Epithelial cell of prostate (primary cell): Measurements from ENCODE around the gene PPFIBP1.
A peak's percentile ranks its signal among the peaks of the same experiment; 100 is the strongest.
"Not testable (repeated sequence)": the region's sequence is repeated elsewhere in the genome, so short reads cannot be mapped to it uniquely, and the experiment has no call there.

Experiments
- DNase-seq: peaks from one replicate; pipeline ENCODE4 v3.0.0-alpha.2; 2011; ENCODE audit warnings: low read depth, low spot score
- H3K27ac ChIP-seq: fragments of 450-650 bp; 2 replicates; pipeline ENCODE4 v1.5.1; 2017; ENCODE audit warnings: mild to moderate bottlenecking

PPFIBP1 gene

DNA sequence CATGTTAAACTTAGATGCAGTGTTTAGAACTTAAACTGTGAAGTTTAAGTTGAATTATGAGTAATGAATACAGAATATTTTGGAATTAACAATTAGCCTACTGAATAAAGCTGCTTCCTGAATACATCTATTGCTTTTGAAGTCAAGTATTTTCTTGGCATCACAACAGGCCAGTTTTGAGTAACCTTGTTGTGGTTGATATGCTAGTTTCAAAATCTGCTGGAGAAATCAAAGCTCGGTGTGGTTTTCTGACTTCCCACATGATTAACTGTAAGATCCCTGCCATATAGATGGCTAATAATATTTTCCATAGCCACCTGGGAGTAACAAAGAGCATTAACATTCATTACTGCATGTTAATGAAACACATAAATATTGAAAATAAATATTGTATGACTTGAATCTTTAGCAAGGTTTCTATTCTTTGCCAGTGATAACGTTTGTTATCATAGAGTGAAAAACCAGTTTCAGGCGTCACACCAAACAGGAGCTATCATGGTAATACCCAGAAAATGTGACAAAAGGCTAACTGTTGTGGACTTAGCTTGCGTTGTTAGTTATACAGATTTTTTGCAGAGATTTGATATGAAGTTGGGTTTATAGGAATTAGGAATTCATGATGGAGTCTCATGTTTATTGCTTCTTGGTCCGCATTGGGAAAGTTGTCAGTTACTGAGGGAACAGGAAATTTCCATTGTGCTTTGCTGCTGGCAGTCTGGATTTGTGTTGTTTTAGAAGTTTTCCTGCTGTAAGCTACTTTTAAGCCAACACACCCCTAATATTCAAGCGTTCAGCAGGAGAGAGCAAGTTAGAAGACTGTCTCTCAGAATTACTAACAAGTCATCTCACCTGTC lies 32.1 kb downstream of the PPFIBP1 start:
- no peak for DNase-seq

DNA sequence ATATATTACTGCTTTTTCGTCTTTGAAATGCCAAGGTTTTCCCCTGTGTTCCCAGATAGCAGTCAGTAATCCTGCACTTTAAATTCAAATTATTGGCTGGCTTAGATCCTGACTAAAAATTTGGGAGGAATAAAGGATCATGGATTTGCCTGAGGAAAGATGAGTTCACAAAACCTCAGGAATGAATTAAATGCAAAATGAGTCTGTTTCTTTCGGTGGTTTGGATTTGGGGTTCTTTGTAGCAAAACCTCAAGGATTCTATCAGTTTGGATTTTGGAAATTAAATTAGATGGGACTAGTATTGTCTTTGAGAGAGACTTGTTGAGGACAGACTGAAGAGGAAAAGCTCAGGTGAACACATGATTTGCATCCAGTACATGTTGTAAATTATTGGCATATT lies 36.1 kb downstream of the PPFIBP1 start:
- no peak overlapping the region for H3K27ac ChIP-seq
- DNase-seq, result no peak

More for the DNA sequence above, 32.1 kb downstream of the PPFIBP1 start:
- H3K27ac ChIP-seq, result peak overlapping the region; percentile 74

DNA sequence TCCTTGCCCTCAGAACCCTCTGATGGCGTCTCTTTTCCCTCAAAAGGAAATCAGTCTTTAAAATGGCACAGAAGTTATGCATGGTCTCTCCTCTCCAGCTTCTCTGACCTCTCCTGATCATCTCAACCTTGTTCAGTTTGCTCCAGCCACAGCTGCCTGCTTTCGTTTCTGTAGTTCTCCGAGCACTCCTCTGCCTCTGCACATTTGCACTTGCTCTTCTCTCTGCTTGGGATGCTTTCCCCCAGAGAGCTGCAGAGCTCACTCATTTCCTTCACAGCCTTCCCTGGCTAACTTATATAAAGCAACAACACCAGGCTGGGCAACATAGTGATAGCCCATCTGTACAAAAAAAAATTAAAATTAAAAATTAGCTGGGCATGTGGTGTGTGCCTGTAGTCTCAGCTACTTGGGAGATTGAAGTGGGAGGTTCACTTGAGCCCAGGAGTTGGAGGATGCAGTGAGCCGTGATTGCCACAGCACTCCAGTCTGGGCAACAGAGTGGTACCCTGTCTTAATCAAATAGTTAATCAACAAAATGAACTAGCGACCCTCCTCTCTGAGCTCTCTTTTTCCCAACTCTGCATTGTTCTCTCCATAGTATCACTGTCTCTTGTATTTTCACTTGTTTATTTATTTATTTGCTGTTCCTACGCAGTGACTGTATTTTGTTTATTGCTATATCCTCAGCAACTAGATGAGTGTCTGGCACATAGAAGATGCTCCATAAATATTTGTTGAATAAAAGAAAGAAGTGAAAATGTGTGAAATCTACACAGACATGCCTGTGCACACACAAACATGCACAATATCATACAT lies 37.7 kb downstream of the PPFIBP1 start:
- H3K27ac ChIP-seq, result no peak overlapping the region
- no peak for DNase-seq

DNA sequence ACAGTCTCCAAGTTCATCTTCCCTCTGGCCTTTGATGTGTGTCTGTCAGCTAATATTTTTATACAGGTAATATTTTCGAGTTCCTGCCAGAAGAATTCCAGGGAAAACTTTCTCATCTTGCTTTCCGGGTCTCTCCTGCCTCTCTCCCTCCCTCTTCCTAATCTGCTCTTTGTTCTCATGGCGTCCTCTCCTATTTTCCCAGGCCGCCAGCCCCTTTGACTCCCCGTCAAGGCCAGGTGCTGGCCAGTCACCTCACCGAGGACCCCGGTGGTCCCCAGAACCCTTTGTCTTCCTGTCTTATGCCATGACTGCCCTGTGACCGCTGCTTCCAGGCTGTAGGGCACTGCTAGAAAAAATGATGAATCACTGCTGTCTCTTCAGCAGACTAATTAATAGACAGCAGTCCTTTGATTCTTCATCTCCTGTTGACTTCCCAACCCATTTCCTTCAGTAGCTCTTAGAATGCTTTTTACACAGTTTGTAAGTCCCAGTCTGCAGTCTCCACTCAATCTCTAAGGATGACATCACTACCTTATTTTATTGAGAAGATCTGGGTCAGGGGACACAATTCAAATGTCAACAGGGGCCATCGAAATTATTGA lies 40.7 kb downstream of the PPFIBP1 start:
- peak overlapping the region; percentile 44 for H3K27ac ChIP-seq

DNA sequence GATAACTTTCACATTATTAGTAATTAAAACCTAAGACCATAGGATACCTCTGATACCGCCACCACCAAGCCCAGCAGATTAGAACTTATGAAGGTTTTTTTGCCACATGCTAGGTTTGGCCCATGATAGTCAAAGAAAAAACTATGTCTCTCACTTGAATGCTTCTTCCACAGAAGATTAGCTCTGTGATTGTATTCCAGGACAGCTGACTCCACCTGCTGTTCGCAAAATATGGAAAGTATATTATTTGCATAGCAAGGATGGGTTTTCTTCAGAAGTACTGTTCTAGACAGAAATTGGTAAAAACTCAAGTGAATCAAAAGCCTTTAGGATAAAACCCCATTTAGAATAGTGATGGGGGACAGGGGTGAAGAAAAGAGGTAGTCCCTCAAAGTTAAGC lies 42.2 kb downstream of the PPFIBP1 start:
- H3K27ac ChIP-seq, result no peak overlapping the region
- no peak for DNase-seq

More for the DNA sequence above, 40.7 kb downstream of the PPFIBP1 start:
- no peak for DNase-seq

DNA sequence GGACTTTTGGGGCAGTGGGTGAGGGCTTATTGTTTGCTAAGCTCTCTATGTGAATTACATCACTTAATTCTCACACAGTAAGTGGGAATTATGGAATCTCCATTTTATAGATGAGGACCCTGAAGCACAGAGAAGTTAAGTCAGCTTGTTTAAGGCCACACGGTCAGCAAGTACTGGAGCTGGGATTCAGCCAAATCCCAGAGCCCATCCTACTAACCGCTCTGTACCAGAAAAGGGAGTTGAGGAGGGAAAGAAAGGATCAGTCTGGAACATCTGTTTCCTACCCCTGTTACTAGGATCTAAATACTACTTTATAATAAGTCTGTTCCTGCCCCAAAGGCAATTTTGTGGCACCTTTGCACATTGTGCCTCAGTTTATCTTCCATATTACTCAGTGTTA lies 42.6 kb downstream of the PPFIBP1 start:
- no peak overlapping the region for H3K27ac ChIP-seq
- no peak for DNase-seq

DNA sequence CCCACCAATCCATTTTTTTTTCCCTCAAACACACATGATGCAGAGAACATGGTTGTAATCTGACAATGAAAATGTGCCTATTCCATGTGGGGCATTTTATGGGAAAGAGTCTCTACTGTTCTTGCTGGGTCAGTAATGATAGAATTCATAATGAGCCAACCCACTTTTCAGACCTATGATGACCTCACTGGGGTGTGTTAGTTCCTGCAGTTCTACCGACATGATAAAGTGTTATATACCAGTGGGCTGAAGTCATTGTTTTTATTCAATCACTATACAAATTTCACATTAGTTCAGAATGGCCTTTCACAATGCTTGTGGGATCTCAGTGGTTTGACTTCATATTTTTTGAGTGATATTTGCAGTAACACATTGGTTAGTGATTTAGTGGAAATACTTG lies 47.5 kb downstream of the PPFIBP1 start:
- DNase-seq, result no peak
- peak overlapping the region; percentile 79 for H3K27ac ChIP-seq

DNA sequence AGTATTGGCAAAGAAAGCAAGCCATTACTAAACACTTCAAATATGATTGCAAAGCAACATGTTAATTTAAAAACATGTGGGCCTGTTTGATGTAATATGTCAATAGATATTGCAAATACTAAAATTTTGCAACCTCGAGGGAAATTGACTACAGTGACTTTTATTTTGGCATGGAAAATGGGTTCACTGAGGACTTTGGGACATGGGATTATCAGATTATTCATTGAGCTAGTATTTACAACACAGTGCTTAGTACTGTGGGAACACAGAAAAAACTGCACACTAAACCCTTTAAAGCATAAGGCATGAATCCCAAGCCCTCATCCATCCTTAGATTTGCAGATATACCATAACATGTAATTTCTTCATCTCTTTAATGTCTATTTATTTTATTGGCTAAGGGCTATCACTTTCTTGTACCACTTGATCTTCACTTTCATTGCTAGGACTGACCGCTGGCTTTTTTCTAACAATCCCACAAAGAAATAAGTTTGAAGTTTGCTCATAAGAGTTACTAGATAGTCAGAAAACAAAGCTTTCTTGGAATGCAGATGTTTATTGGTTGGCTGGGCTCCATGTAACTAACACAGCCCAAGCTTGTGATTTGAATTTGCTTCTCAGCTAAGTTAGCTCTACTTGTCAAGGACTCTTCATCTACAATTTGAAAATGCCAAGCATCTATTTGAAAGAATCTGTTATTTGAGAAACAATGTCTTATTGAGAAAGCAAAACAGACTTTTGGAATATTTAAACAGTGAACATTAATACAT lies 48.7 kb downstream of the PPFIBP1 start:
- H3K27ac ChIP-seq, result peak overlapping the region; percentile 79
- DNase-seq, result no peak

DNA sequence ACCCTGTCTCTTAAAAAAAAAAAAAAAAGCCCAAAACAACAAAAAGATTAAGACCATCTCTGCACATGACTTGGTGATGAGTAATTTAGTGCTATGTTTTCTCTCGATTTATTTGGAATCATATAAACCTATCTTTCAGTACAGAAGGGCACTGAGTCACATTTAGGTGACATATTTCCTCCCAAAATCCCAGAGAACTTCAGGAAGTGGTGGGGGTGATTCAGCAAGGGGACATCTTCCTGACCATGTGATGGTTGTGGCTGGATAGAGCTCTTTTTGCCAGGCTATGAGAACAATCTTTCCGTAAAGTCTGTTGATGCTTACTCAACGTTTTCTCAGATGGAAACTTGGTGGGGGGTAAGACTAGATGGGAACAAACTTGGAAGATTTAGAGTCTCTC lies 50.0 kb downstream of the PPFIBP1 start:
- H3K27ac ChIP-seq, result peak overlapping the region; percentile 79
- no peak for DNase-seq

DNA sequence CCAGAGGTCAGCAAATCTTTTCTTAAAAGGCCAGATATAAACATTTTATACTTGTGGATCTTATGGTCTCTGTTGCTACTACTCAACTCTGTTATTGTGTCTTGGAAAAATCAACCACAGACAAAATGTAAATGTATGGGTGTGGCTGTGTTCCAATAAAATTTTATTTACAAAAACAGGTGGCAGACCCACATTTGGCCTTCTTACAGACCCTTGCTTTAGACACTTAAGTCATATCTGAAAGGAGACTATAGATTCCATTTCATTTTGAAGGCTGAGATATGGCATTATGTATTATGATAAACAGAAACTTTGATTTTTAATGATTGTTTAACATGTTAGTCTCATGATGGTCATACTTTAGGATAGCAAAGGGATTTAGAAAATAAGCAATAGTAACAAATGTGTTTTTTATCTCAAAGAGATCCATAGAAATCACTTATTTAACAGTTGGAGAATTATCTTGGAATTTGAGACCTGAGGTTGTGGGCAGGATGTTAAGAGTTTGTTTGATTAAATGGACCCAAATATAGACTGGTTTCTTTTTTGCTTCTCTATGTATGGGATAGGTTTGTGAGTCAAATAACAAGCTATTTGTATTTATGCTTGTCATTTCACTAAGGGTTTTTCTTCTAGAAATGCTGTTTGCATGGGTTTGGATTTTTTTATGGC lies 51.2 kb downstream of the PPFIBP1 start:
- peak overlapping the region; percentile 79 for H3K27ac ChIP-seq
- DNase-seq, result no peak

DNA sequence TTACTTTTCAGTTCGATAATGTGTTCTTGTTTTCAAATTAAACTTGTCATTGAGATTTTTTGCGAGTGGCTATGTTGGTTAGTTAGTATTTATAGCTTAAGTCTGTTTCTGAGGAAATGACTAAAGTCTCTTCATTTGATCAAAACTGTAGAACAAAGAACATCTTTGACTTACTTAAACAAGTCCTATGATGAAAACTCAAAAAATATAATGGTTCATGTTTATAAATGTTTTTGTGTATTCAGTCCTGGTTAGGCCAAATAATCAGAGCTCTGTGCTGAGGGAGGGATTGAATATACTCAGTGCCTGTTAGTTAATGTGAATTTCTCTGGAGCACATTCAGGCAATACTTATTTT lies 51.7 kb downstream of the PPFIBP1 start:
- no peak for DNase-seq
- H3K27ac ChIP-seq, result peak overlapping the region; percentile 79

DNA sequence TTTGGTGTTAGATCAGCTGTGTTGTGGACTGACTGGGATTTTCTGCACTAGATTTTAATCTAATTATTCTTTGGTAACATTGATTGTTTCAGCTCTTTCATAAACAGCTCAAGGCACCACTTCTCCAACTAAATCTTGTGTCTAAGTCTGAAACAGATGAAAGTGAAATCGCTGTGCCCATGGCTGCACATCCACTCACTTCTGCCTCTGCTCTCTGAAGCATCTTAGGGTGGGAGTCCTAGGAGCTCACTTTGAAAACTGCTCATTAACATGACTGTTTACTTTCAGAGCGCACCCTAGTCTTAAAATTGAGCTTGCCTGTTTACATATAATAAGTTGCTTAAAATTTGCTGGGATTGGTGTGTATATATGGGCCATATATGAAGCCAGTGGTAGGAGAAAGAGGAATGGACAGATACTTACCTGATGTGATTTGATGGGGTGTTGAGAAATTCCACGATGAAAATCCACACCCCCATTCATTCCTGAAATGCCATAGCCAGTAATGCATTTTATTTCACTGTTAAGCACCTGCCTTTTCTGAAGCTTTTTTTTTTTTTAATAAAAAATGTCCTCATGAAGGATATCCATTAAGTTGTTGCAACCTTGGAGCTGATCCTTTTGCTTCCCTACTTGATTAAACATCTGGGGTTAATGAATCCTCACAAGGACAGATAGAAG lies 52.8 kb downstream of the PPFIBP1 start:
- no peak overlapping the region for H3K27ac ChIP-seq
- DNase-seq, result no peak

DNA sequence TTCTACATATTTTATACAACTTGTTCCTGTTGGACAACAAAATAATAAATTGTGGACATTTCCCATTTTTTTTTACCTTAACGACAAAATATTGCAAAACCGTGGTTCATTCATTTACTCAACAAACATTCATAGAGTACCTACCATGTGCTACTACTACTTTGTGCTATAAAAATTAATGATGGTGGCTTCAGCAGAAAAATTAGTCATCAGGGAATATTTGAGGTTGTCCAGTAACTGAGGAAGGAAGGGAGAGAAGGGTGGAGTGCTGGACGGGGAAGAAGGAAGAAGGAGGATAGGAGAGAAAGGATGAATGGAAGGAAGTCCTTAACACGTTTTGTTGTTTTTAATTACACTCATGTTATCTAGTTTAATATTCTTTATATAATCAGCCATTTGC lies 53.7 kb downstream of the PPFIBP1 start:
- H3K27ac ChIP-seq, result peak overlapping the region; percentile 11
- no peak for DNase-seq

DNA sequence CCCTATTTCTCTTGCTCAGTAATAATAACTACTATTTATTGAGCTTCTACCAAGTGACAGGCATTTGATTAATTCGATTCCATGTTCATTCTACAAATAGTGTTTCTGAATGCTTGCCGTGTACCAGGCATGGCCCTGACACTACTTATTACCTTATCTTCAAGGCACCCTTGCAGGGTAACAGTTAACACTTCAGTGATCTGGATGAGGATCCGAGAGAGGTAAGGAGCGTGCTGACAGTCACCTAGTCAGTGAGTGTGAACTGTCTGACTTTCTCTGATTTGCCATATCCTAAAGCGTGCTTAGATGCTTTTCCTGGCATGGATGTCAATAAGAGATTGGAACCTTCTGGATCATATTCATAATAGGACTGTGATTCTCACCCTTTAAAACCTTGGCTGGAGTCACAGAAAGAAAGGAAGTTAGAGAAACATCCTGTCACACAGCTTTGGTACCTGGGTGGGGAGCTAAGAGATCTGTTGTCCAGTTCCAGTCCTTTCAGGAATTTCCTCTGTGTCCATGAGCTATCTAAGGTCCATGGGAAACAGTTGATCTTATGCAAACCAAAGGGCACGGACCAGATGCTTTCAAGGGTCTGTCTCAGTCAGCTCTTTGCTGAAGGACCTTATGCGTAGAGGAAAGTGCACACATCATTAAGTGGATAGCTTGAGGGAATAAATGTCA lies 54.8 kb downstream of the PPFIBP1 start:
- no peak for DNase-seq

DNA sequence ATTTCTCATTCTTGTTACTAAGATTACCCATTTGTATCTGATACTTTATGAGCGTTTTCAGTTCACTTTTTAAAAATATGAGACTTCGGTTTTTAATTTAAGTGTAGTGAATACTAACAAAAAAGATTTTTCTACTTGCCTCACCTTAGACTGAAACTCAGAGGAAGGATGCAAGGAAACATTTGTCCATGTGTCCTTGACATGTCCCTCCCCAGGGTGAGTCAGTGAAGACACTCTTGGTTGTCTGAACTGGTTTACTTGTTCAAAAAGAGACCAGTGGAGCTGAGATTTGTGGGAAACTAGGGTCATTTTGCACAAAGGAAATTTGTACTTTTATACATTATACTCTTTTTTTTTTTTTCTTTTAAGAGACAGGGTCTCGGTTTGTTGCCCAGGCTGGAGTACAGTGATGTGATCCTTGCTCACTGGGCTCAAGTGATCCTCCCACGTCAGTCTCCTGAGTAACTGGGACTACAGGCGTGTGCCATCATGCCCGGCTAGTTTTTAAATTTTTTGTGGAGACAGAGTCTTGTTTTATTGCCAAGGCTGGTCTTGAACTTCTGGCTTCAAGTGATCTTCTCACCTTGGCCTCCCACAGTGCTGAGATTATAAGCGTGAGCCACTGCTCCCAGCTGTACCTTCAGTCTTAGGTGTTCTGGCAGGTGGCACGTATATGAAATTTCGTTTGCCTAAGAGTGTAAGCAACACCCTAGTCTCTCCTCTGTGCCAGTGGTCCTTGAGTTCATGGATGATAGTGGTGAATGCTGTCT lies 56.7 kb downstream of the PPFIBP1 start:
- peak overlapping the region; percentile 82 for H3K27ac ChIP-seq
- peak; percentile 75 for DNase-seq

More for the DNA sequence above, 54.8 kb downstream of the PPFIBP1 start:
- peak overlapping the region; percentile 82 for H3K27ac ChIP-seq

DNA sequence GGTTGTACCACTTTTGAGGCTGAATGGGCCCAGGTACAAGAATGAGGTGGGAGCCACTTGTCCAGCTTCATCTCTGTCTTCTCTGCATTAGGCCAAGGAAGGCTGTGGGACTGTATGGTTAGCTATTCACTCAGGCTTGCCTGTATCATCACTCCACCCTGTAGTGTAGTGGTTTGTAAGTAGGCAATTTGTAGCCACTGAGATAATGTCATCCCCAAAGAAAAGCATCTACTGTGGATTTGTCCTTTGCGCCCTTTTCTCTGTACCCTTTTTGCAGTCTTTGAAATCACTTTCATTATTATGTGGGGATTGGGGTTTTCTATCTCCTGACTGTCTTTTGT lies 57.3 kb downstream of the PPFIBP1 start:
- peak overlapping the region; percentile 82 for H3K27ac ChIP-seq
- not testable (repeated sequence) for DNase-seq

DNA sequence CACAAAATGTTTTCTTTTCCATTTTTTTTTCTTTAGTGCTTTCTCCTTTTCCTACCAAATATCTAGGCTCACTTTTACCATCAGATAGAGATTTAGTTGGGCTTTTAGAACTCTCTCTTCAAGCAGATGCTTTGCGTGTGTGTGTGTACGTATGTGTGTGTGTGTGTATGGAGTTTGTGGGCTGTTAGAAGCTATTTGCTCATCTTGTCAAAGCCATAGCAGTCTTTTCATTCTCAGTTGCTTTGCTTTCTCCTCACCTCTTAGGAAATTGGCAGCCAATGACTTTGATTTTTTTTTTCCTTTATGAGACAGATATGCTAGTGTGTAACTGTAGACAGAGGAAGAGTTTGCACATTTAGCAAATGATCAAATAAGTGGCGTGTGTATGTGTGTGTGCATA lies 57.8 kb downstream of the PPFIBP1 start:
- peak overlapping the region; percentile 82 for H3K27ac ChIP-seq
- not testable (repeated sequence) for DNase-seq

DNA sequence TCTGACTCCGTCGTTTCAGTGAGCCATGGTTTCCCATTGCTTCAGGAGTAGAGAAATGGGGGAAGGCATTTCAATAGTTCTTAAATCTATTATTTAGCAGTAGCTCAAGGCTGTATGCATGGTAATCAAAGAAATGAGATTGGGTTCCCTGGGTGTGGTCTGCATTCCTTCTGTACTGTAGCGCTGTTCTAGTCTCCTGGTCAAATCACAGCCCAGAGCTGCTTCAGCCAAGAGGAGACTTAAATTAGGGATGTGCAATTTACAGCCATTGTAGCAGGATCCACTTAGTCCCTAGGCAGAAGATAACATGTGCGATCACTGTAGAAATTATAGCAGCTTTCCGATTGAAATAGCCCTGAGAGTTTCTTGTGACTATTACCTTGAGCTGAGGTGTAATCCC lies 58.4 kb downstream of the PPFIBP1 start:
- peak overlapping the region; percentile 82 for H3K27ac ChIP-seq
- not testable (repeated sequence) for DNase-seq
